HG02885 (cell line): Measurements from ENCODE around the gene RNF222.
"Not testable (repeated sequence)": the region's sequence is repeated elsewhere in the genome, so short reads cannot be mapped to it uniquely, and the experiment has no call there.

Experiments
- ATAC-seq: cut with Tn5 transposase; IDR thresholded peaks from one replicate; pipeline ENCODE4 v1.9.1; 2021; ENCODE audit warnings: mild to moderate bottlenecking; ENCODE audit not compliant: unreplicated experiment, poor library complexity

The RNF222 gene

DNA sequence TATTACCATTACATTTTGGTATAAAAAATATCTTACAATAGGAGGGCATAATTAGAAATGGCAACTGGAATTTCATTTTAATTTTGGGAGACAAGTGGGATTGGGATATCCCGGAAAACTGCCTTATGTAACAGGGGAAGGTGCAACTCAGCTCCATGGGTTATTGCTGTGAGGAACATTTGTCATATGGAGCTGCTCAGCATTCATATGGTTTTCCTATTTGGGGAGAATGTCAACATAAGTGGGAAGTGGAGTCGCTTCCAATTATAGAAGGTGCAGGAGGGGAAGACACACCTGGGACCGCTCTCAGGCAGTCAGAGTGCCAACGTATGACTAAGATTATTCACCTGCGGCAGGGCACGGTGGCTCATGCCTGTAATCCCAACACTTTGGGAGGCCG is 47.3 kb downstream of the RNF222 start:
- ATAC-seq, result no peak

DNA sequence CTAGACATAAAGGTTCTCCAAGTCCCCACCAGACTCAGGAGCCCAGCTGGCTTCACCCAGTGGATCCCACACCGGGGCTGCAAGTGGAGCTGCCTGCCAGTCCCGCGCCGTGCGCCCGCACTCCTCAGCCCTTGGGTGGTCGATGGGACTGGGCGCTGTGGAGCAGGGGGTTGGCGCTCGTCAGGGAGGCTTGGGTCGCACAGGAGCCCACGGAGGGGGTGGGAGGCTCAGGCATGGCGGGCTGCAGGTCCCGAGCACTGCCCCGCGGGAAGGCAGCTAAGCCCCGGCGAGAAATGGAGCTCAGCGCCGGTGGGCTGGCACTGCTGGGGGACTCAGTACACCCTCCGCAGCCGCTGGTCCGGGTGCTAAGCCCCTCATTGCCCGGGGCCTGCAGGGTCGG is 50.6 kb downstream of the RNF222 start:
- not testable (repeated sequence) for ATAC-seq

- ATAC-seq, result no peak
Observed at GRCh38 chr17:8345951-8346665, 51.5 kb downstream of the RNF222 start.

DNA sequence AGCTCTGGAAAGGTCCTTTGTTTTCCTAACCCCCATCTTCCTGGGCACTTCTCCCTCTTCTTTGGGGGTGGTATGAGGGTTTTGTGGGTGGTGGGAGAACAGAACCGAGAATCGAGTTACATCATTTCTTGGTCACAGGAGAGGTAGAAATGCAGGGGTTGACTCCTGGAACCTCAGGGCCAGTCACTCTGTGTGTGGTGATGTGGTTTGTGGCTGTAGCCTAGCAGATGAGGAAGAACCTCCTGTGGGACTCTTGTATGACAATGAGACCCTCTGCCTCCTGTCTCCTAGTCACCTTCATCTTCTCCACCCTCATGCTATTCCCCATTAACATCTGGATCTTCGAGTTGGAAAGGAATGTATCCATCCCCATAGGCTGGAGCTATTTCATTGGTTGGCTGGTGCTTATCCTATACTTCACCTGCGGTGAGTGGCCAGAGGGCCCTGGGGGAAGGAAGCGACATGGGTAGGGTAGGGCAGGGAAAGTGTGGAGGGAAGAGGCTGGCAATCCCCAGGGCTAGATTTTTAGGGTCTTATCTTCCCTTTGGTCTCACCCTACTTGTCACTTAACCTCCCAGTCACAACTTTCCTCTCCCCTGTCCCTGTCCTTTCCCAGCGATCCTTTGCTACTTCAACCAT is 52.5 kb downstream of the RNF222 start:
- ATAC-seq, result no peak

- no peak for ATAC-seq
Observed at GRCh38 chr17:8341456-8341855, 56.2 kb downstream of the RNF222 start.
